Large intestine (tissue), 3 donors: ENCODE data around the gene SPOCD1. TPM values are rescaled to one million over a fixed set of nuclear protein-coding genes. Genes with fewer than 3 reads are reported as not detected.
A peak's percentile ranks its signal among the peaks of the same experiment; 100 is the strongest.

Source experiments
- DNase-seq, 2 donors: peaks; one replicate each; pipeline versions ENCODE4 v3.0.0 to v3.0.0-alpha.2; 2013
- H3K27ac ChIP-seq: one replicate; pipeline ENCODE4 v1.5.1; 2013; ENCODE audit warnings: low read length
- H3K27me3 ChIP-seq: 2 replicates; pipeline ENCODE4 v1.6.1; 2013; ENCODE audit warnings: low read length; ENCODE audit not compliant: control insufficient read depth, insufficient read depth
- H3K36me3 ChIP-seq: 2 replicates; pipeline ENCODE4 v1.6.1; 2013; ENCODE audit warnings: low read length; ENCODE audit not compliant: control insufficient read depth, insufficient read depth
- H3K4me1 ChIP-seq: one replicate; pipeline ENCODE4 v1.6.1; 2013; ENCODE audit warnings: low read length; ENCODE audit not compliant: control insufficient read depth, insufficient read depth
- H3K4me3 ChIP-seq: one replicate; pipeline ENCODE4 v1.5.1; 2013; ENCODE audit warnings: low read length
- H3K9me3 ChIP-seq: one replicate; pipeline ENCODE4 v1.6.1; 2013; ENCODE audit warnings: mild to moderate bottlenecking, low read depth, low read length, moderate library complexity; ENCODE audit not compliant: control insufficient read depth
- WGBS: methylation state at CpG from one replicate; pipeline ENCODE4 v1.1.5; 2013; ENCODE audit warnings: low lambda C conversion rate; ENCODE audit not compliant: insufficient coverage; 5-methylcytosine and 5-hydroxymethylcytosine counted together
- polyA plus RNA-seq: library from polyadenylated mRNA; unstranded; fragments of 120-200 nt; gene quantifications from one replicate; pipeline ENCODE4 v1.2.1, GENCODE V29; 2013

Gene SPOCD1
- polyA plus RNA-seq, 1 donor = 1.2 TPM

DNA sequence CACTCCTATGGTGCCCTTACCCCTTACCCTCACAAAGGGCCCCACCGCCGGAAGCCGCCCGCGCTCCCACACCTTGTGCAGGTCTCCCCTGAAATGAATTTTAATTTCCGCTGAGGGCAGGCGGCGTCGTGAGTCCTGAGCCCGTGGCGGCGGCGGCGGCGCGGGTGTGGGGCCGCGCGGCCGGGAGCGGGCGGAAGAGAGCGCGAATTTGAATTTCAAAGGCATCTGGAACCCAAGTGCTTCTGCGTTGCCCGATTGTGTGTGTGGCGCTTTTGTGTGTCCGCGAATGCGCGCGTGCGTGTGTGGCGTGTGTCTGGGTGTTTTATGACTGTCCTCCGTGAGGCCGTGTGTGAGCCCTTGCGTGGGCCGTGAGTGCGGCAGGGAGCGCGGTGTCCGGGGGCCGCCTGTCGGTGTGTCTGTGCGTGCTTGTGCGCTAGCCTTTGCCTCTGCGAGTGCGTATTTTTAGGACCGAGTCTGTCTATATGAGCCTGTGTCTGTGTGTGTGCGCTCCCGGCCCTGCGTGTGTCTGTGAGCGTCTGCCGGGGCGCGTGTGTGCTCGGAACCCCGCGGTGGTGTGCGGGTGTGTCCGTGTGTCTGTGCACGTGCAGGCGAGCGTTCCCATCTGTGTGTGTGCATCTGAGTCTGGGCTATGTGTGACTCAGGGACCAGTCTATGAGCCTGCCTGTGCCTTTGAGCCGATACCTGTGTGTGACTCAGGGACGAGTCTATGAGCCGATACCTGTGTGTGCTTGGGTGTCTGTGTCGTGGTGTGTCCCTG lies 43.7 kb downstream of the SPOCD1 start:
- peak in 1 of 2 donors; percentile 80 for DNase-seq
- peaks cover 53% of the 10 kb centered on the region for H3K27me3 ChIP-seq
- H3K4me1 ChIP-seq = peaks cover 32% of the 10 kb centered on the region
- H3K9me3 ChIP-seq = peaks cover 10% of the 10 kb centered on the region
- H3K4me3 ChIP-seq = peak overlapping the region; percentile 29
- no peak overlapping the region for H3K27ac ChIP-seq
- H3K36me3 ChIP-seq = no peaks in the 10 kb centered on the region
- WGBS = no CpG with 5 or more reads among the region's 68 CpGs

DNA sequence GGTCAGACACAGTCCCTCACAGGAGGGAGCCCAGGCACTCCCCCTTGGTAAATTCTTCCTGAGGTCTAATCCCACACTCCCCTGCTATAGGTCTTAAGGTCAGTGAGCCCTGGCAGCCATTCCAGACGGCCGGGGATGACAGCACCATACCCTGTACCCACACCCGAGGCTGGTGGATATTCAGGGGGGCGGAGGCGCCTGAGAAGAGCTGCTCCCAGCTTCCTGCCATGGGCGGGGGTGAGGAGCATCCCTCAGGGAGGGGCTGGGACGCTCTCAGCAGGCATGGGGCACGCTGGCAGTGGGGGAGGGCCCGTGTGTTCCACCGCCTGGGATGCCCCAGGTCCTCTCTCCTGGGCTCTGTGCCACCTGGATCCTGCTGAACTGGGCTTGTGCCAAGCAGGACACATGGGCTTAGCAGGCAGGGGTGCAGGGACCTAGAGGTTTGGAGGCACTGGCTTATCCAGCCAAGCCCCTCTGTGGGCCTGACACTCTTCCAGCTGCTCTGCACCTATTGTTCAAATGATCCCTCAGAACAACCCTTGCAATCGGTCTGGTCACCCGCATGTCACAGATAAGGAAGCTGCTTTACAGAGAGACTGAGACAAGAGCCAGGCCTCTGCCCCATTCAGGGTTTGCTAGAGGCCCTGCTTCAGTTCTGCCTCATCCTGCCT lies 46.0 kb downstream of the SPOCD1 start:
- Histone ChIP-seq H3K27me3 (peaks cover 40% of the 10 kb centered on the region), H3K27ac (no peak overlapping the region), H3K36me3 (no peaks in the 10 kb centered on the region), H3K9me3 (peaks cover 10% of the 10 kb centered on the region), H3K4me1 (peaks cover 34% of the 10 kb centered on the region), H3K4me3 (no peak overlapping the region)
- no peak for DNase-seq
- no CpG with 5 or more reads among the region's 12 CpGs for WGBS

DNA sequence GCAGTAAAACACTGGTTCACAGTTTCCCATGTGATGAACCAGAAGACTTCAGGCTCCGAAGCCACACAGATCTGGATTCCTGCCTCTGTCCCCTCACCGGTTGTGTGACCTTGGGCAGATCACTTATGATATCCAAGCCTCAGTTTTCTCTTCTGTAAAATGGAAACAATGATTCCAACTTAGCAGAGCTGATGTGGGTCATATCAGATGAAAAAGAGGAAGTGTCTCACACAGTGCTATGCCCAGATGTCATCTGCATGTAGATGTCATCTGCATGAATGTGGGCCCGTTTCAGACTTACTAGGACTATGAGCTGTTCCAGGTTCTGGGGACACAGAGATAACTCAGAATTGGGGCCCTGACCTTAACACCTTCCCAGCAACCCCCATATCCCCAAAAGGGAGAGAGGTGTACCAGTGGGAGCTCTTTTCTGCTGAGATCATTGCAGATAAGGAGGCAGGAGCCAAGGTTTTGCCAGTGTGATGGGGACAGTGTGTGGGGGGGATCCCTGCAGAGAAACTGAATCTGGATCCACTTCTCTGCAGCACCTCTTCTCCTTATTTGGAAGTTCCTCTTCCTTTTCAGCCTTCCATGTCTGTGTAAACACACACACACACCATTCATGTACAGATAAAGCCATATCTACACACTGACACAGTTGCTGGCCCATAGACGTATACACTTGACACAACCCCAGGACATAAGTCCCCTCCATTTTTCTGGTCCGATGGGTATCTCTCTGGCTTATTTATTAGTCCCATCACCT lies 46.7 kb downstream of the SPOCD1 start:
- Histone ChIP-seq H3K4me3 (no peak overlapping the region), H3K27ac (no peak overlapping the region), H3K4me1 (peaks cover 39% of the 10 kb centered on the region), H3K27me3 (peaks cover 39% of the 10 kb centered on the region), H3K9me3 (peaks cover 10% of the 10 kb centered on the region), H3K36me3 (no peaks in the 10 kb centered on the region)
- no peak for DNase-seq
- WGBS = no CpG with 5 or more reads among the region's 5 CpGs

DNA sequence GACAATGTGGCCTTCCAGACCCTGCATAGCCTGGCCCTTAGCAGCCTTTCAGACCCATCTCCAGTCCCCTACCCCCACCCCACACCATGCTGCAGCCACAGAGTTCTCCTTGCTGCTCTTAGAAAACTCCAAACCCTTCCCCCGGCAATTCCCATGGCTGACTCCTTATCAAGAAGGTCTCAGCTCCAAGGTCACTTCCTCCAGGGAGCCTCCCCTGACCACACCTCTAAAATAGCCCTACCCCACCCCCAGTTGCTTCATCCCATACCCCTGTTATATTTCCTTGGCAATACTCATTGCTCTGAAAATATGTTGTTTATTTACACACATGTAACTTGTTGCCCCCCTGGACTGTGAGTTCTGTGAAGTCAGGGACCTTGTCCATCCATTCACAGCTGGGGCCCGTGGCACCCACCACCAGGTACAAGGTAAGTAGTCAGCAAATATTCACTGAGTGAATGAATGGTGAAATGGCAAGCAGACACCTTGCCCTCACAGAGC lies 47.4 kb downstream of the SPOCD1 start:
- H3K36me3 ChIP-seq = no peaks in the 10 kb centered on the region
- DNase-seq = peak in 1 of 2 donors; percentile 65
- no CpG with 5 or more reads among the region's 2 CpGs for WGBS
- no peak overlapping the region for H3K4me3 ChIP-seq
- H3K9me3 ChIP-seq = peaks cover 10% of the 10 kb centered on the region
- no peak overlapping the region for H3K27ac ChIP-seq
- H3K4me1 ChIP-seq = peaks cover 40% of the 10 kb centered on the region
- peaks cover 35% of the 10 kb centered on the region for H3K27me3 ChIP-seq

DNA sequence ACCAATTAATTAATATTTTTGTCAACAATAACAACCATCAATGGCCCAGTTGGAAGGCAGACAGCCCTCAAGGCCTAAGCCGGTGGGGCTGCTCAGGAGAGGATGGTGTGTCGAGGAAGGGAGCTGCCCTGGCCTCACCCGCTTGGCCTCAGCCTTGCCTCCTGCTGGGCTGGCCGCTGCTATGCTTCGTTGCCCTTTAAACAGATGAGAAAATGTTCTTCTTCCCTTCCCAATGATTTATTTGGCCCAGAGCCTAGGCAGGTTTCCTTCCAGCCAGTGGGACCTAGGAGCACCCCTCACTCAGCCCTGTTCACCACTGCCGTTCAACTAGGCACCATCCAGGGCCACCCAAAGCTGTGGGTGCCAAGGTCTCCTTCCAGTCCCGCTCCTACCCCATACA lies 48.6 kb downstream of the SPOCD1 start:
- no peak overlapping the region for H3K4me3 ChIP-seq
- H3K4me1 ChIP-seq = peaks cover 41% of the 10 kb centered on the region
- peaks cover 33% of the 10 kb centered on the region for H3K27me3 ChIP-seq
- no peak for DNase-seq
- H3K9me3 ChIP-seq = peaks cover 3% of the 10 kb centered on the region
- no CpG with 5 or more reads among the region's 7 CpGs for WGBS
- H3K27ac ChIP-seq = no peak overlapping the region
- no peaks in the 10 kb centered on the region for H3K36me3 ChIP-seq

DNA sequence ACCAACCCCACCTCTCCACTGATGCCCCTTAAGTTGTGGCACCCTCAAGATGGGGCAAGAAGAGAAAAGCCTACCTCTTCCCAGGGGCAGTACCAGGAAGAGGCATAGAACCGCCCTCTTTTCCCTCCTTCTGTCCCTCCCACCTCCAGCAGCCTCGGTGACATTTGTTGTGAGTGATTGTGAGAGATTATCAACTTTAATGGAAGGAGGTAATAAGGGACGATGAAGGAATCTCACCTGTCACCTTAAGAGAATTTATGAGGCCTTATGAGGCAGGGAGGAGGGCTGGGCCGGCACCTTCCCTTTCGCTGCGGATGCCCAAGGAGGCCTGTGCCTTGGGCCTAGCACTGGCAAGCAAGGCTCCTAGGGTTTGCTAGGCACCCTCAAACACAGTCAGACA lies 50.3 kb downstream of the SPOCD1 start:
- DNase-seq = peak in 1 of 2 donors; percentile 18
- no peaks in the 10 kb centered on the region for H3K36me3 ChIP-seq
- H3K4me1 ChIP-seq = peaks cover 47% of the 10 kb centered on the region
- no peak overlapping the region for H3K27ac ChIP-seq
- H3K27me3 ChIP-seq = peaks cover 35% of the 10 kb centered on the region
- H3K4me3 ChIP-seq = no peak overlapping the region
- no peaks in the 10 kb centered on the region for H3K9me3 ChIP-seq
- no CpG with 5 or more reads among the region's 6 CpGs for WGBS

DNA sequence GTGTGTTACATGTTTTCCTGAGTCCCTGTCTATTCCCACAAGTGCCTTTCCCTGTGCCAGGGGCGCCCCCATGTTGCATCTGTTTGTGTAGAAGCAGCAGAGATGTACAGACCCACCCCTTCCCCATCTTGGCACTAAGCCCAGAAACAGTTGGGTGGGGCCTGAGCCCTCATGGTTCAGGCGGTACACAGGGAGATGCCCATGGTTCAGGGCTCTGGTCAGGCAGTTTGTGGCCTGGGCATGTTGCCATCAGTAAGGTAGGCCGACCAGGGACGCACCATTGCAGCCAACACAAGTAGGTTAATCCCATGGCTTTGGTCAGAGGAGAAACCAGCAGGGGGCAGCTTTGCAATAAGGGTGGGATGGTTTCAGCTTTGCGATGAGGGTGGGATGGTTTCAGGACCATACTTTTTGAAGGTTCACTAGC lies 50.8 kb downstream of the SPOCD1 start:
- peaks cover 50% of the 10 kb centered on the region for H3K4me1 ChIP-seq
- no CpG with 5 or more reads among the region's 5 CpGs for WGBS
- H3K27me3 ChIP-seq = peaks cover 35% of the 10 kb centered on the region
- no peaks in the 10 kb centered on the region for H3K9me3 ChIP-seq
- H3K36me3 ChIP-seq = no peaks in the 10 kb centered on the region
- no peak overlapping the region for H3K4me3 ChIP-seq
- H3K27ac ChIP-seq = no peak overlapping the region
- peak in 1 of 2 donors; percentile 35 for DNase-seq

DNA sequence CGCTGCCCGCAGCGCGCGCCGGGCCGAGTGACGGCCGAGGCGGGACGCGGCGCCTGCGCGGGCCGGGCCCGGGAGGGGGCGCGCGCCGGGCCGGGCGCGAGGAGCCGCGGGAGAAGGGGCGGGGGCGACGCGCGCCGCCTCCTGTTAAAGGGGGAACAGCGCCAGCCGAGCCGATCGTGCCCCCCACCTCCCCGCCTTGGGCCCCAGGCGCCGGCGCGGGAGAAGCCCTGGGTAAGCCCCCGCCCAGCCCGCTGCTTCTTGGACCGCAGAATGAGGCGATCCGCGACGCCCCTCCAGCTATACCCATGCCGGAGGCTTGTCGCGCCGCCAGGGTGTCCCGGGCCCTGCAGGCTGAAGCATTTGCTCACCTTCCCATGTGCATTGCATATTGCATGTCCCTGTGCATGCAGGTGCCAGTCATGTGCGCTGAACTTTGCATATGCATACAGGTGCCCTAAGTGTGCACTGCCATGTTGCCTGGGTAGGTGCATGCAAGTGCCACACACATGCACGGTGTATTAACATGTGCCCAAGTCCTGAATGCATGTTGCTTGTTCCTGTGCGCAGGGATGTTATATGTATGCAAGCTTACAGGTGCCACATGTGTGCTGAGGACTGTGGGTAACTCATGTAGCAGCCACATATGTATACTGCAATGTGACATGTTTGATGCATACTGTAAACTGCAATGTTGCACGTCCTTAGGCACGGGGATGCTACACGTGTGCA lies 51.3 kb downstream of the SPOCD1 start, which contains the start of gene ADGRB2:
ADGRB2 (minus strand) TSS at position 29 of the 729 bp plus-strand sequence. CDS start 7,119 bp downstream, outside the sequence.
- Histone ChIP-seq H3K27me3 (peaks cover 35% of the 10 kb centered on the region), H3K27ac (no peak within 1 kb of the TSS)

DNA sequence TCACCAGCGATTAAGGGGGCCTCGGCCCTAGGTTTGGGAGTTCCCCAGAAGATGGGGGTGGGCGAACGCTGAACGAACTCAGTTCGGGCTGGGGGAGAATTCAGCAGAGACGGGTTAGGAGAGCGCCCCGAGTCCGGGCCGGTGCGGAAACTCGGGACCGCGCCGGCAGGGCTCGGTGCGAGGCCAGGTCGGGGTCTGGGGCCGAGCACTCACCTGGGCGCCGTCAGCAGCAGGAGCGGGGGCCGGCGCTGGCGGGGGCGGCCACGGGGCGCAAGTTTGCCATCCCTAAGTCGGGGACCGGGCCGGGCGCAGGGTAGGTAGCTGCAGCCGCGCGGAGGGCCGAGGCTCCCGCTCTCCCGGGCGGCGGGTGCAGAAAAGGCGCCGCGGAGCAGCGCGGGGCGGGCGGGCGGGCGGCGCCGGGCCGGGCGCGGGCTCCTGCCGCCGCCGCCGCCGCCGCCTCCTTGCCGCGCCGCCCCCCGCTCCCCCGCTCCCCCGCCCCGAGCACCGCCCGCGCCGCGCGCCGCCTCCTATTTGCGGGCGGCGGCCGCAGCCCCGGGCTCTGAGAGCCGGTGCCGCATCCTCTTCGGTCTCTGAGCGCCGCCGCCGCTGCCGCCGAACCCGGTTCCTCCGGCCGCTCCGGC lies 52.0 kb downstream of the SPOCD1 start:
- peak overlapping the region; percentile 51 for H3K4me3 ChIP-seq
- H3K36me3 ChIP-seq = no peaks in the 10 kb centered on the region
- no CpG with 5 or more reads among the region's 93 CpGs for WGBS
- no peak overlapping the region for H3K27ac ChIP-seq
- DNase-seq = peak in 1 of 2 donors; percentile 36
- H3K4me1 ChIP-seq = peaks cover 52% of the 10 kb centered on the region
- H3K27me3 ChIP-seq = peaks cover 35% of the 10 kb centered on the region
- no peaks in the 10 kb centered on the region for H3K9me3 ChIP-seq

More for the DNA sequence above, 51.3 kb downstream of the SPOCD1 start, which contains the start of gene ADGRB2:
- no peaks in the 10 kb centered on the region for H3K9me3 ChIP-seq
- no CpG with 5 or more reads among the region's 59 CpGs for WGBS
- peak within 1 kb of the TSS; percentile 51 for H3K4me3 ChIP-seq
- peak in 1 of 2 donors; percentile 47 for DNase-seq
- no peaks in the 10 kb centered on the region for H3K36me3 ChIP-seq
- H3K4me1 ChIP-seq = peaks cover 51% of the 10 kb centered on the region
